Left kidney (tissue), 2 donors: ENCODE measurements around the gene CLIC1. TPM values are rescaled to one million over a fixed set of nuclear protein-coding genes. Genes with fewer than 3 reads are reported as not detected.
A peak's percentile ranks its signal among the peaks of the same experiment; 100 is the strongest.
"Not testable (repeated sequence)": the region's sequence is repeated elsewhere in the genome, so short reads cannot be mapped to it uniquely, and the experiment has no call there.

Experiments used
- DNase-seq: peaks from one replicate; pipeline ENCODE4 v3.0.0-alpha.2; 2013
- polyA plus RNA-seq: library from polyadenylated mRNA; unstranded; fragments of 120-200 nt; gene quantifications from one replicate; pipeline ENCODE4 v1.2.1, GENCODE V29; 2013; ENCODE audit not compliant: insufficient read length

CLIC1 gene
- polyA plus RNA-seq, 1 donor, result 268 TPM

DNA sequence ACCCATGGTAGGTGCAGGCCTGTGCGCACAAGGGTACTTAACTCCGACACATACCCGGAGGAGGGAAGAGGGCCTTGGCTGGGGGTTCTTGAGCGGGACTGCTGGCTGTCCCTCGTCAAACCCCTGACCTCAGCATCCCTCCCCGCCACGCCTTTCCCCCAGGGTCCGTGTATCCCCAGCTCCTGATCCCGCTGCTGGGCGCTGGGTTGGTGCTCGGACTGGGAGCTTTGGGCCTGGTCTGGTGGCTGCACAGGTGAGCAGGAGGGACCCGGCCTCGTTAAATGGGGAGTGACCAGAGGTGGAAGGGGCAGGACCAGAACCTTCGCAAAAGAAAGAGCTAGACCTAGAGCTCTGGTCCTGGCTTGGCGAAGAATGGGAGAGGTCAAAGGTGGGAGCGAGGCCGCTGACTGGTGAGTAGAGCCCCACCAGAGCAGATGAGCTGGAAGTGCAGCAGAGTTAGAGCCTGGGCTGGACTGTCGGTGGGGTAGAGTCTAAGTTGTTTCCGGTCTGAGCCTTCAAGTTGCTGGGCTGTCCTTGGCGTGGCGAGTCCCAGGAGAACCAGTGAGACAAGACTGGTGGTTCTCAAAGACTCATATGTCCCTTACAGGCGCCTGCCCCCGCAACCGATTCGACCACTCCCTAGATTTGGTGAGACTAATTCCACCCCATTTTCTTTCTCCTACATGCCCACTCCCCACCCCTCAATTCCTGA is 12.2 kb downstream of the CLIC1 start:
- no peak for DNase-seq

DNA sequence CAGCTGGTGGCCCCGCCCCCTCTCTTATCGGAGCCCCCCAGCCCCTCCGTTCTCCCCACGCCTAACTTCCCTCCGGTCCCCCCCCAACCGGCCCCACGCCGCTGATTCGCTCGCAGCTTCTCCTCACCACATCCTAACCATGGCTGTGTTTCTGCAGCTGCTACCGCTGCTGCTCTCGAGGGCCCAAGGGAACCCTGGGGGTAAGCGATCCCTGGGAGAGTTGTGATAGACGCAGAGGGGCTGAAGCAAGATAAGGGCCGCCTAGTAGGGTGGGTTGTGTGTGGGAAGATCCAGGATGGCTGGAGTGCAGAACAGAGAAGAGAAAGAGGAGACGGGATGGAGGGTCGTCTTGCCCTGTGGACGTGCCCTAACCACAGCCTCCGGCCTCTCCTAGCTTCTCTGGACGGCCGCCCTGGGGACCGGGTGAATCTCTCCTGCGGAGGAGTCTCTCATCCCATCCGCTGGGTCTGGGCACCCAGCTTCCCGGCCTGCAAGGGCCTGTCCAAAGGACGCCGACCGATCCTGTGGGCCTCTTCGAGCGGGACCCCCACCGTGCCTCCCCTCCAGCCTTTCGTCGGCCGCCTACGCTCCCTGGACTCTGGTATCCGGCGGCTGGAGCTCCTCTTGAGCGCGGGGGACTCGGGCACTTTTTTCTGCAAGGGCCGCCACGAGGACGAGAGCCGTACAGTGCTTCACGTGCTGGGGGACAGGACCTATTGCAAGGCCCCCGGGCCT is 12.9 kb downstream of the CLIC1 start, which contains the start of gene MPIG6B:
MPIG6B (plus strand) TSS at position 129 of the 735 bp plus-strand sequence; CDS start at position 140, 11 bp downstream.
- no peak for DNase-seq

DNA sequence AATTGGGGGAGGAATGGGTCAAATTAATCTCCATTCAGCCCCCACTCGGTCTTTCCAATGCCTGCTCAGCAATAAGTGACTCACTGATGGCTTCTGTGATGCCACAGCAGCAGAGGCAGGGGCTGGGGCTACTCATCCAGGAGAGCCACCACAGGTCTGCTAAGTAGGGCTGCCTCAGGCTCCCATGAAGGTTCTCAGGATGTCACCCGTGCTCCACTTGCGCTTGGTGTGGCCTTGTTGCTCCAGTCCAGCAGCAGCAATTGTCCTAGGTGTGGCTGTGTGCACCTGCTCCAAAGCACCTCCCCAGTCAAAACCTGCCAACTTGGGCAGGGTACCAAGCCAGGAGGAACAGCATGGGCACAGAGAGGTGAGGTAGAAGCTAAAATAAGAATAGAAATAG is 14.2 kb downstream of the CLIC1 start:
- no peak for DNase-seq

DNA sequence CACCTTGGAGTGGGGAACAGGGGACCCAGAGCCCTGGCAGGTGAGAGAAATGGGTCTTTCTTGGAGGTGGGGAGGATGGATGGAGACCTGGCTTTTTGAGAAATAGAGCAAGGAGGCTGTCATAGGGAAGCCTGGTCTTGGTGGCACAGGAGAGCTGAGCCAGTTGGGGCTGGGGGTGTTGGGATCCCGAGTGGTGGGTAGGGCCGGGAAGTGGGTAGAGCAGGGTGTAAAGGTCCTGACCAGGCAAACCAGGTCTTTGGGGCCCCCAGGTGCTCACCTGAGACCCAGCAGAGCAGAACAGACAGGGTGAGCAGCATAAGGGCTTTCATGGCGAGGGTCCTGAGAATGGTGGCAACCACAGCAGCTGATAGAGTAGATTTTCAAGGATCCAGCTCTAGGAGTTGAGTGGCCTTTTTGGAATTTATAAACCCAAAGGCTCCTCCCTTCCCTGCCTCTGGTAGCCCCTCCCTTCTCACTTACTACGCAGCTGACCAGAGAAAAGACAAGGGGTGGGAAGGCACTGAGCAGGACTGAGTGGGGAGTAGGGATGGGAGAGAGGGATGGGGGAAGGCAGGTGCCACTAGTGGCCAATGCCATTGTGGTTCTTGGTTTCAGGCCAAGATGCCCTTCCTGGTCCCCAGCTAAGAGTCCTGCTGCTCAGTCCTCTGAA is 14.8 kb downstream of the CLIC1 start, which contains the start of gene LY6G6C:
LY6G6C (minus strand) TSS at position 396 of the 670 bp plus-strand sequence; CDS start at position 329, 67 bp downstream.
- no peak for DNase-seq

DNA sequence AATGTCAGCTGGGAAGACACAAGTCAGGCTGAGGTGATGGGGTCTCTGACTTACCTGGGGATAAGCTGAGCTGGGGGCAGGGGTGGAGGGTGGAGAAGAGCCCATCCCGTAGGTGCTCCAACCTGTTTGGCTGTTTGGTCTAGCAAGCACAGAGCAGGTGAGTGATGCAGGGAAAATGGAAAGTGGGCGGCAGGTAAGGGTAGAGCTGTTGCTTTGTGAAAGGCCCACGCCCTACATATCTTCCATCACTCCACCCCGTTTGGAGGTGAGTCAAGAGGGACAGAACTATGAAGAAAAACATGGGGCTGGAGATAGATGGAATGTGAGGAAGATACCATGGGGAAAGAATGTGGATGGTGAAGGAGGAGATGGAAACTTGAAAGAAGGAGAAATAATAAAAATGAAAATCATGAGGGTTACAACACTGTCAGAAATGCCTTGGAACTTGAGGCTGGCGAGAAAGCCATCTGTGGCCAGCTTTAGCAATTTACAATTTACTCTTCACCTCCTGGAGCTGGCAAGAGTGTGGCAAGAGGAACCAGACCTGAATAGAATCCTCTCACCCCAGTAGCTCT is 16.0 kb downstream of the CLIC1 start:
- DNase-seq, result no peak

DNA sequence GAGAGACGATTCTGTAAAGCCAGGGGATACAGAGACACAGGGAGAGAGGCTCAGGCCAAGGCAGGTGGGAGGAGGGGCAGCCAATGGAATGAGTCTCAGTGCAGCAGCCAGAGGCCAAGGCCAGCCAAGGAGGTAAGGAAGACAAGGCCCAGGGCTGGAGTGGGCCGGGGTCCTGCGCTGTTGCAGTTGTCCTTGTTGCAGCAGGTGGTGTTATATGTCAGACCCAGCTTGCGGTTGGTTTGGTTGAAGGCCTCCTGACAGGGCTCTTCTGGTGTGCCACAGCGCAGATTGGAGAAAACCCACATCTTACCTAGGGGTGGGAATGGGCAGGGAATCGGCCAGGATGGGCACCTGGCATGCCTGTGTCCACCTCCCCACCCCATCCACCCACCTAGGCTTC is 17.3 kb downstream of the CLIC1 start:
- no peak for DNase-seq

DNA sequence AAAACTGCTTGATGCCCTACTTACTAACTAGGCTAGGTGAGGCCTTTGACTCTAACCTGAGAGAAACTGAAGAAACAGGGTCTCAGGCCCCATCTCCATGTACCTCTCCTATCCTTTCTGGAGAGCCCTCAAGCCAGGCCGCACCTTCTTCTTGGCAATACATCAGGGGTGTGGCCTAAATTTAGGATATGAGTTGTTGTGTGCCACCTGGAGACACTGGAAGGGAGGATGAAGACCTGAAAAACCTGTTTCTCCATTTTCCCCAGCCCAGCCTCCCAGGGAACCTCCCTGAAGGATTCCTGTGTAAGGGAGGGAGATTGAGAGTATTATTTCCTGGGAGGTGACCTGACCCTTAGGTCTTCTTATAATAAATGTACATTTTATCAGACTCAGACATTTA is 18.1 kb downstream of the CLIC1 start:
- no peak for DNase-seq

DNA sequence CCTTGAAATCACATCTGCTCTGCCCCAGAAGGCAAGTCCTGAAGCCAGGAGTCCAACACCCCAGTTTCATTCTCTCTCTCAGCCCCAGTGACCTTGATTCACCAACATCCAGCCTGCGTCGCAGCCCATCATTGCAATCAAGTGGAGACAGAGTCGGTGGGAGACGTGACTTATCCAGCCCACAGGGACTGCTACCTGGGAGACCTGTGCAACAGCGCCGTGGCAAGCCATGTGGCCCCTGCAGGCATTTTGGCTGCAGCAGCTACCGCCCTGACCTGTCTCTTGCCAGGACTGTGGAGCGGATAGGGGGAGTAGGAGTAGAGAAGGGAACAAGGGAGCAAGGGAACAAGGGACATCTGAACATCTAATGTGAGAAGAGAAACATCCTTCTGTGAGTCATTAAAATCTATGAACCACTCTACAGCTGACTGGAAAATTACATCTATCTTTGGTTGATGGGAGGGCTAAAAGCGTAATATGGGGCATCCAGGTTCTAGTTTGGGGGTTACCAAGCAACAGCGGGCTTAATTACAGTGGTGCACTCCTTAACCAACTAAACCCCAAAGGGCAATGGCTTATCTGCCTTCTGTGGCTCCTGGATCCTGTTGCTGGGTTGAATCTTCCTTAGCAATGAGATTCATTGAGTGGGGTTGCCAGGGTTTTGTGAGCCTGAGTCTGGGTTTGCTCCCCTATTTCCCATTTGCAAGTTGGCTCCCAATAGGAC is 18.7 kb downstream of the CLIC1 start:
- no peak for DNase-seq

DNA sequence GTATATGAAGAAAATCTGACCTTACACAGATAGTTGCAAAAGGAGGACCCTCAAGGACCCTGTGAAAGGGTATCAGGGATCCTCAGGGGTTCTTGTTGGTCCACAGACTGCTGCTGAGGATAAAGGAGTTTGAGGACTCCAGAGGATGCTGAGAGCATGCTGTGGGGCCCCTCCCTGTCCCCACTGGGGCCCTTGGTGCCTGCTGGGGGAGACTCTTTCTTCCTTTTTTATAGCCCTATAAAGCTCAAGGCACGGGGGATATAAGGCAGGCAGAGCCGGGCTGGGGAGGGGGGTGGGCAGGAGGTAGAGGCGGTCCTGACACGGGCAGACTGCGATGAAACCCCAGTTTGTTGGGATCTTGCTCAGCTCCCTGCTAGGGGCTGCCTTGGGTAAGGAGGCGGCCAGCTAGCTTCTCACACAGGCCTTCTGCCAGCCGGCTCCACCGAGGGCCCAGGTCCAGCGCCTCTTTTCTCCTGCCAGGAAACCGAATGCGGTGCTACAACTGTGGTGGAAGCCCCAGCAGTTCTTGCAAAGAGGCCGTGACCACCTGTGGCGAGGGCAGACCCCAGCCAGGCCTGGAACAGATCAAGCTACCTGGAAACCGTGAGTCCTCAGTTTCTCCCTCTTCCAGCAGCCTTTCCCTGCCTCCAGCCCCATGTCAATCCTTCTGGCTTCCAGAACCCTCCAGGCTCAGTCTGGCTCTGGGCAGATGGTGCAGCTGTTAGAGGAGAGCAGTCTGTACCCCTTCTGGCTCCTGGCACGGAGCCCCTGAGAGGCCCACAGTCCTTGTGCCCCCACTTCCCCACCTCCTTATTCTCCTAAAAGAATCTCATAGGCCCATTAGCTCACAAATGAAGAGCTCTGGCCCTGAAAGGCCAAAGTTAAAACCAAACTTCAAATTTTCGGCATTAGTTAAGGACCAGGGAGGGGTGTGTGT is 21.0 kb downstream of the CLIC1 start, which contains the start of gene LY6G6D:
LY6G6D (plus strand) TSS at position 327 of the 937 bp plus-strand sequence; CDS start at position 335, 8 bp downstream.
- no peak for DNase-seq

DNA sequence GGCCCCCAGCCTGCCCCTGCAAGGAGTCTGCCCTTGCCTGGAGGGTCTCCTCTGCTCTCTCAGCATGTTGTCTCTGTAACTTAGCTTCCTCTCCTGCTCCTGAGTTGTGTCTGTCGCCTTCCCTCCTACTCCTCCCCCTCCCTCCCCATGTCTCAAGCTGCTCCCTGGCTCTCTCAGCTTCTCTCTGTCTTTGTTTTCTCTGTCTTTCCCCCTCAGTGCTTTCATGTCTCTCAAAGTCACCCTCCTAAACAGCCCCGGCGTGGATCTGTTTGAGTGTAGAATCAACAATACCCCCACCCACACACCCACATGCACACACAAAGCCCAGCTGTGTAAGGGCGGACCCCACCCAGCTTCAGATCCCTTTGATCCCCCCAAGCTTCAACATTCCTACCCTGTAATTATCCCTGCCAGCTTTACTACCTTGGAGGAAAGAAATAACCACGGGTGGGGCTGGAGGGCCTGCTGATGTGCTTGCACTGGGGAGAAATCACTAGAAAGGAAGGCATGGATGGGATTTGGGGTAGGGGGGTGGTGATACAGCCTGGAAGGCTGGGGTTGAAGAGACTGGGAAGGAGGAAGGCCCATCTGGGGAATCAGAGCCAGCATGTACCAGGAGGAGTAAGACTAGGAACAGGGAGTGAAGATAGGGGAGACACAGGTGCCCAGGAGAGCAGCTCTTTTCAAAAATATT is 22.2 kb downstream of the CLIC1 start:
- peak; percentile 49 for DNase-seq

DNA sequence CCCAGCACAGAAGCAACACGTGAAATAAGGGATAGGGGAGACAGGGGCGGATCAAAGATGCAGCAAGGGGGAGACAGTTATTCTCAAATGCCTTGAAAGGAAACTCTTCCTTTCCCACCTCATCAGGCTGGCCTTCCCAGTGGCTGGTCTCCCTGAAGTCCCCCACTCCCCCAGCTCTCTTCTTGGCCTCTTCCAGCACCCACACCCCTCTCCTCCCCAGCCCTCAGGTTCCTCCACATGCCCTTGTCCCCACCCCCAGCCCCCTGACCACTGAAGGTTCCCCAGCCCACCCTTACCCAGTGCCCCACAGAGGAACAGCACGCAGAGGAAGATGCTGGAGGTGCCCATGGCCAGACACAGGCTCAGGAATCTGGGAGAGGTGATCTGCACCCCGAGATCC is 22.9 kb downstream of the CLIC1 start:
- DNase-seq, result no peak

DNA sequence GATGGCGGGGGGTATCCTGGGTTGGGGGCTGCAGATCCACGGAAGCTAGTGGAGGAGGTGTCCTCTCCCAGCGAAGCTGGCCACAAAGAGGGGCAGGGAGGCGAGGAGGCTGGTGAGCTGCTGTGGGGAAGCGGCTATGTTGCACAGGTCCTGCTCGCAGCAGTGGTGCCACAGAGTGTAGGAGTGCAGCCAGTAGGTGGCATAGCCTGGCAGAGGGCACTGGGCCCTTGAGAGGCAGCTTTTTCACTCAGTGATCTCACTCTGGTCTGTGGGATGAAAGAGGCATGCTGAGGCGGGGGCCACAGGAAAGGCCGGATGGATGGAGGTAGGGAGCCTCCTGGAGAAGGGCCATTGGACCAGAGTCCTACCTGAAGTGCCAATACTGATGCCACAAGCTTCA is 24.0 kb downstream of the CLIC1 start:
- no peak for DNase-seq

DNA sequence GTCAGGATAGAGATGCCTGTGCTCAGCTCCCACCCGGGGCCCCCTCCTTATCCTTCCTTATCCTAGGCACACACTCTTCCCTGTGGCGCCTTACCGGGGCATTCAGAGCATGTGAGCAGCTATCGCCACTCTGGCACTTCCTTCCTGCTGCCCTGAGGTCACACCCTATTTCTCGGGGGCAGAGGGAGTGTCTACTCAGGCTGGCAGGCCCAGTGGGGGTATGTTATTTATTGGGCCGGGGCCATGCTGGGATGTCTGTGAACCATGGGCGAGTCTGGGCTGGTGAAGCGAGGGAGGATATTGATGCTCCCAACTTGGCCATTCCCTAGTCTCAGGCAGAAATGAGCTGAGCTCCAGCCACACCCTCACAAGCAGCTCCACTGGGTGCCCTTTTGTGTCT is 25.1 kb downstream of the CLIC1 start:
- no peak for DNase-seq

DNA sequence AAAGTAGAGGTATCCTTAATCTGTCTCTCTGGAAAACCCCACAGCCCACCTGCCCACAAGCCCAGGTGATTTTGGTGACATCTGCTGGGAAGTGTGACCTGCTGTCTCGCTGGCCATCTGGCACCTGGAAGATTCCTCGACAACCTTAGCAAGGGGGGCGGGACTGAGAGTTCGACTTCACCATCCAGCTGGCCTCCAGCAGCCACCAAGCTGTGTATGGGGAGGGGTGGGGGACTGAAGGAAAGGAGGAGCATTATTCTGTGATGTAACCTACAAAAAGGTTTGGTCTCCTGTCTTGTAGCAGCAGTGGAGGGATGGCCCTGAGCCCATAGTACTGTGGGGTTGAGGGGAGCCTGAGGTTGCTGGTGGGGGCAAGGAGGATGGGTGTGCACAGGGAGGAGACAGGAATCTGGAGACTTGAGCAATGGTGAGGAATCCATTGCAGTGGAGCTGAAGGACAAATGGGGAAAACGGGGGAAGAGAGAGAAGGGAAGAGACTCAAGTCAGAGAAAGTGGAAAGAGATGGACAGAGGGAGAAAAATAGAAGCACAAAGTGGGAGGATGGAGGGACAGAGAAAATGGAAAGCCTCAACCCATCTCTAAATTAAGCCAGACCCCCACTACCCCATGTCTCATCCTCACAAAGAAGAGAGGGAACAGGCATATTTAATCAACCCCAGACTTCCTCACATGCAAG is 25.7 kb downstream of the CLIC1 start:
- DNase-seq, result no peak

DNA sequence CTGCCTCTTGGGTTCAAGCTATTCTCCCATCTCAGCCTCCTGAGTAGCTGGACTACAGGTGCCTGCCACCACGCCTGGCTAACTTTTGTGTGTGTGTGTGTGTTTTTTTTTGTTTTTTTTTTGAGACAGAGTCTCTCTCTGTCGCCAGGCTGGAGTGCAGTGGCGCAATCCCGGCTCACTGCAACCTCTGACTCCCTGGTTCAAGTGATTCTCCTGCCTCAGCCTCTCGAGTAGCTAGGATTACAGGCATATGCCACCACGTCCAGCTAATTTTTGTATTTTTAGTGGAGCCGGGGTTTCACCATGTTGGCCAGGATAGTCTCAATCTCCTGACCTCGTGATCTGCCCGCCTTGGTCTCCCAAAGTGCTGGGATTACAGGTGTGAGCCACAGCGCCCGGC is 27.2 kb downstream of the CLIC1 start:
- not testable (repeated sequence) for DNase-seq

DNA sequence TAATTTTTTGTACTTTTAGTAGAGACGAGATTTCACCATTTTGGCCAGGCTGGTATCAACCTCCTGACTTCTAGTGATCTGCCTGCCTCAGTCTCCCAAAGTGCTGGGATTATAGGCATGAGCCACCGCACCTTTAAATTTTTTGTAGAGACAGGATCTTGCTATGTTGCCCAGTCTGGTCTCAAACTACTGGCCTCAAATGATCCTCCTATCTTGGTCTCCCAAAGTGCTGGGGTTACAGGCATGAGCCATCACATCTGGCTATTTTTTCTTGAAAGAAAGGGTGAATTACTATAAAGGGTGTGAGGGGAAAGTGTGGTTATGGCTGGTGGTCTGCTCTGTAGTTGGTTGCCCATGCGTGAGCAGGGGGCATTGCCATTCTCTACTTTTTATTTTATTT is 28.1 kb downstream of the CLIC1 start:
- DNase-seq, result no peak

DNA sequence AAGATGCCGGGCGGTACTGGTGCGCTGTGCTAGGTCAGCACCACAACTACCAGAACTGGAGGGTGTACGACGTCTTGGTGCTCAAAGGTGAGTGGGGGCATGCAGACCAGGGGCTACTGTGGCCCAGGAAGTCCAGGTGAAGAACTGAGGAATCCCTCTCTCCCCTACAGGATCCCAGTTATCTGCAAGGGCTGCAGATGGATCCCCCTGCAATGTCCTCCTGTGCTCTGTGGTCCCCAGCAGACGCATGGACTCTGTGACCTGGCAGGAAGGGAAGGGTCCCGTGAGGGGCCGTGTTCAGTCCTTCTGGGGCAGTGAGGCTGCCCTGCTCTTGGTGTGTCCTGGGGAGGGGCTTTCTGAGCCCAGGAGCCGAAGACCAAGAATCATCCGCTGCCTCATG is 28.6 kb downstream of the CLIC1 start:
- no peak for DNase-seq

DNA sequence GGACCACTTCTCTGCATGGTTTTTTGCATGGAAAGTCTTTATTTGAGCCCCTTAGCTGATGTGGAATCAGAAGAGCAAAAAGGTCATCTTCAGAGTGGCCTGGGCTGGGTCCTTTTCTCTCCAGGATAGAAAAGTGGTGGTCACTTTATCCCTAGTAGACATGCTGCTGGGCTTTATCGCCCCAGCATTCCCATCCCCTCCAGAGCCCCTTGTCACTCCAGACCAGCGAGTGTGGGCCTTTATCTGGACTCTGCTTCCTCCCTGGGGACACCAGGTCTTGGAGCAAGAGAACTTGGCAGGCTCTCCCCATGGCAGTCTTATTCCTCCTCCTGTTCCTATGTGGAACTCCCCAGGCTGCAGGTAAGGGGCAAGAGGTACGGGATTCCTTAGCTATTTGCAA is 29.7 kb downstream of the CLIC1 start, which contains the start of gene LY6G6F:
LY6G6F (plus strand) TSS at position 268 of the 400 bp plus-strand sequence; CDS start at position 309, 41 bp downstream.
- no peak for DNase-seq

DNA sequence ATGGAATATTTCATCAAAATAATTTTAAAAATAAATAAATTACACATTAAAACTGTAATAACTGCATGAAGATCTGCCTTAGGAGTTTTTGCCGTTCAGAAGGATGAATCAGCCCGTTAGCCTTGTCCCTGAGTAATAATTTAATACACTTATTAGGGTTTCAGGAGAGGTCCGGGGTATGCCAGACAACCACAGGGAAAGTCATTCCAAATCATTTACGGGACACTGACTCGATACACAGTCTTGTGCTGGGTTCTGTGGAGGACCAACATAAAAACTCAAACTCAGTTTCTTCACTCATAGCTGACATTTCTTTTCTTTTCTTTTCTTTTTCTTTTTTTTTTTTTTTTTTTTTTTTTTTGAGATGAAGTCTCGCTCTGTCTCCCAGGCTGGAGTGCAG is 30.4 kb downstream of the CLIC1 start:
- DNase-seq, result no peak
